Measurements from ENCODE around the gene OGT. TPM values are rescaled to one million over a fixed set of nuclear protein-coding genes. Genes with fewer than 3 reads are reported as not detected.

OGT gene
- total and polyA plus RNA-seq, 10 of the 15 experiments (the other 5 are each of a cell fraction or from before 2014, with no cell fraction given) = 38.2 to 671 (median 107) TPM

DNA sequence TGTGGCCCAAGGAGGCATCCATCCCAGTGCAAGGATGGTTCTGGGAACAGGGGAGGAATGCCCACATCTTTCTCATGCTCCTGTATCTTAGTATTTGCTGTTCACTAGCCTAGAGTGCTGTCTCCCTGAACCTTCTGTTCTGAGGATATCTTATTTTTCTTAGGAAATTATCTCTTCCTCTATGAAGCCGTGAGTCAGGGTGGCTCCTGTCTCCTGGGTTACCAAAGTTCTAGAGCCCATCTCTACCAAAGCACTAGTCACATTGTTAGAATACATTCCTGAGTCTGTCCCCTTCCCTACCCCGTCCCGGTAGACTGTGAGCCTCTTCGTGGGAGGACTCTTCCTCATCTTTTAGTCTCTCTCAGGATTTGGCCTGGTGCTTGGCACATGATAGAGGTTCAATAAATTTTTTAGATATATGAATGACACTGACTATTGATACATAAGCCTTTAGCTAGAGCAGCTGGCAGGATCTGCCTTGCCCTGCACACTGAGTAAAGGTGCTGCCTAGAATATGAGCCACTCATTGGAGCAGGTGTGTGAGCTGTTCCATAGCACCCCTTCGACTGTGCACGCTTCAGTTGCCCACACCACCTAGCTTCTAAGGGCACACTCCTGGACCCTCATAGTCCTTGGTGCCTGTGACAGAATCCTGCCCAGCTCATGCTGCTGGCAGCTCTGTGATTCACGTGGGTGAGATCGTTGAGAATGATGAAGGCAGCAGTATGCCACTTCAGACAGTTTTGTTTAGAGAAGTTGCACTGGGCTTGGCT, 72.1 kb downstream of the OGT start:
- intact Hi-C loops (cut with micrococcal nuclease; ENCODE audit: unreplicated experiment) = no loop called here
- H3K9me3 ChIP-seq (replicated peaks; ENCODE audit: control insufficient read depth, insufficient read depth, low read length) = no peaks in the 10 kb centered on the region; the same call in 2 of the 3 replicates
- no peak overlapping the region for H3K9ac ChIP-seq (ENCODE audit: control insufficient read depth, insufficient read depth, low read length)
- BruUV-seq (replicated peaks) = no TSS peak
- no peaks in the 10 kb centered on the region for H4K20me1 ChIP-seq (ENCODE audit: control insufficient read depth, insufficient read depth)
- peaks cover 0 to 9% of the 10 kb centered on the region in 2 experiments; a peak in 3 of 4 replicates for H3K36me3 ChIP-seq (ENCODE audit: control insufficient read depth in 2 of 2, insufficient read depth in 2 of 2, low read length in 1 of 2)
- TF ChIP-seq SREBF1 (IDR thresholded peaks at IDR 0.05; ENCODE audit: low read length) (no peak), TCF7 (IDR thresholded peaks at IDR 0.05; ENCODE audit: borderline replicate concordance) (no peak), NFYA (IDR thresholded peaks at IDR 0.05; ENCODE audit: borderline replicate concordance, low read depth, low read length) (no peak), NRF1 (conservative IDR thresholded peaks at IDR 0.05; ENCODE audit: low read depth, low read length) (no peak), FOS (IDR thresholded peaks at IDR 0.05; ENCODE audit: borderline replicate concordance, extremely low read depth, insufficient read length) (no peak), SPI1 (IDR thresholded peaks at IDR 0.05; ENCODE audit: borderline replicate concordance, insufficient read depth, low read depth, low read length) (no peak), MEF2A (IDR thresholded peaks at IDR 0.05; ENCODE audit: insufficient read depth, low read depth, low read length) (no peak), SP1 (IDR thresholded peaks at IDR 0.05; ENCODE audit: low read depth, low read length) (no peak), ASH2L (IDR thresholded peaks at IDR 0.05; ENCODE audit: borderline replicate concordance, low read depth) (no peak), MYC (IDR thresholded peaks at IDR 0.05; ENCODE audit: insufficient read depth, insufficient read length, insufficient replicate concordance, low read length, severe bottlenecking) (no peak), PAX5 (IDR thresholded peaks at IDR 0.05; ENCODE audit: borderline replicate concordance, low read depth, low read length) (no peak), HDAC2 (IDR thresholded peaks at IDR 0.05) (no peak), MYB (IDR thresholded peaks at IDR 0.05; ENCODE audit: borderline replicate concordance, low read depth, low read length) (no peak)
- TF ChIP-seq, protein P1, sequence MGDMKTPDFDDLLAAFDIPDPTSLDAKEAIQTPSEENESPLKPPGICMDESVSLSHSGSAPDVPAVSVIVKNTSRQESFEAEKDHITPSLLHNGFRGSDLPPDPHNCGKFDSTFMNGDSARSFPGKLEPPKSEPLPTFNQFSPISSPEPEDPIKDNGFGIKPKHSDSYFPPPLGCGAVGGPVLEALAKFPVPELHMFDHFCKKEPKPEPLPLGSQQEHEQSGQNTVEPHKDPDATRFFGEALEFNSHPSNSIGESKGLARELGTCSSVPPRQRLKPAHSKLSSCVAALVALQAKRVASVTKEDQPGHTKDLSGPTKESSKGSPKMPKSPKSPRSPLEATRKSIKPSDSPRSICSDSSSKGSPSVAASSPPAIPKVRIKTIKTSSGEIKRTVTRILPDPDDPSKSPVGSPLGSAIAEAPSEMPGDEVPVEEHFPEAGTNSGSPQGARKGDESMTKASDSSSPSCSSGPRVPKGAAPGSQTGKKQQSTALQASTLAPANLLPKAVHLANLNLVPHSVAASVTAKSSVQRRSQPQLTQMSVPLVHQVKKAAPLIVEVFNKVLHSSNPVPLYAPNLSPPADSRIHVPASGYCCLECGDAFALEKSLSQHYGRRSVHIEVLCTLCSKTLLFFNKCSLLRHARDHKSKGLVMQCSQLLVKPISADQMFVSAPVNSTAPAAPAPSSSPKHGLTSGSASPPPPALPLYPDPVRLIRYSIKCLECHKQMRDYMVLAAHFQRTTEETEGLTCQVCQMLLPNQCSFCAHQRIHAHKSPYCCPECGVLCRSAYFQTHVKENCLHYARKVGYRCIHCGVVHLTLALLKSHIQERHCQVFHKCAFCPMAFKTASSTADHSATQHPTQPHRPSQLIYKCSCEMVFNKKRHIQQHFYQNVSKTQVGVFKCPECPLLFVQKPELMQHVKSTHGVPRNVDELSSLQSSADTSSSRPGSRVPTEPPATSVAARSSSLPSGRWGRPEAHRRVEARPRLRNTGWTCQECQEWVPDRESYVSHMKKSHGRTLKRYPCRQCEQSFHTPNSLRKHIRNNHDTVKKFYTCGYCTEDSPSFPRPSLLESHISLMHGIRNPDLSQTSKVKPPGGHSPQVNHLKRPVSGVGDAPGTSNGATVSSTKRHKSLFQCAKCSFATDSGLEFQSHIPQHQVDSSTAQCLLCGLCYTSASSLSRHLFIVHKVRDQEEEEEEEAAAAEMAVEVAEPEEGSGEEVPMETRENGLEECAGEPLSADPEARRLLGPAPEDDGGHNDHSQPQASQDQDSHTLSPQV (IDR thresholded peaks at IDR 0.05) = no peak
- TF ChIP-seq, protein P2, sequence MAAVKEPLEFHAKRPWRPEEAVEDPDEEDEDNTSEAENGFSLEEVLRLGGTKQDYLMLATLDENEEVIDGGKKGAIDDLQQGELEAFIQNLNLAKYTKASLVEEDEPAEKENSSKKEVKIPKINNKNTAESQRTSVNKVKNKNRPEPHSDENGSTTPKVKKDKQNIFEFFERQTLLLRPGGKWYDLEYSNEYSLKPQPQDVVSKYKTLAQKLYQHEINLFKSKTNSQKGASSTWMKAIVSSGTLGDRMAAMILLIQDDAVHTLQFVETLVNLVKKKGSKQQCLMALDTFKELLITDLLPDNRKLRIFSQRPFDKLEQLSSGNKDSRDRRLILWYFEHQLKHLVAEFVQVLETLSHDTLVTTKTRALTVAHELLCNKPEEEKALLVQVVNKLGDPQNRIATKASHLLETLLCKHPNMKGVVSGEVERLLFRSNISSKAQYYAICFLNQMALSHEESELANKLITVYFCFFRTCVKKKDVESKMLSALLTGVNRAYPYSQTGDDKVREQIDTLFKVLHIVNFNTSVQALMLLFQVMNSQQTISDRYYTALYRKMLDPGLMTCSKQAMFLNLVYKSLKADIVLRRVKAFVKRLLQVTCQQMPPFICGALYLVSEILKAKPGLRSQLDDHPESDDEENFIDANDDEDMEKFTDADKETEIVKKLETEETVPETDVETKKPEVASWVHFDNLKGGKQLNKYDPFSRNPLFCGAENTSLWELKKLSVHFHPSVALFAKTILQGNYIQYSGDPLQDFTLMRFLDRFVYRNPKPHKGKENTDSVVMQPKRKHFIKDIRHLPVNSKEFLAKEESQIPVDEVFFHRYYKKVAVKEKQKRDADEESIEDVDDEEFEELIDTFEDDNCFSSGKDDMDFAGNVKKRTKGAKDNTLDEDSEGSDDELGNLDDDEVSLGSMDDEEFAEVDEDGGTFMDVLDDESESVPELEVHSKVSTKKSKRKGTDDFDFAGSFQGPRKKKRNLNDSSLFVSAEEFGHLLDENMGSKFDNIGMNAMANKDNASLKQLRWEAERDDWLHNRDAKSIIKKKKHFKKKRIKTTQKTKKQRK (IDR thresholded peaks at IDR 0.05; ENCODE audit: low read depth, low read length) = no peak
- SMC1A ChIA-PET (ENCODE audit: uncharacterized antibody, unreplicated experiment) = no interaction called here
- CTCF ChIA-PET = no interaction called here
- H3K4me1 ChIP-seq (ENCODE audit: control insufficient read depth, insufficient read depth, low read length) = no peaks in the 10 kb centered on the region
- in situ Hi-C loops (cut with MboI) = no loop called here
- H2AFZ ChIP-seq (ENCODE audit: control insufficient read depth, low read depth, low read length) = no peak overlapping the region
- DNase-seq (ENCODE audit: low read depth, low spot score) (no peak), FAIRE-seq (no peak), ATAC-seq (no peak)
- 64% methylated on average over 8 of the region's 8 CpGs for whole genome bisulfite sequencing (ENCODE audit: insufficient coverage, insufficient replicate concordance, low lambda C conversion rate, missing lambda C conversion rate)
- no peak overlapping the region for H3K27ac ChIP-seq (ENCODE audit: control insufficient read depth, insufficient read depth)
- H3K4me2 ChIP-seq (ENCODE audit: control insufficient read depth, insufficient read depth) = no peak overlapping the region
- POLR2A ChIA-PET = no interaction called here
- H3K79me2 ChIP-seq (ENCODE audit: control insufficient read depth, insufficient read depth, low read length) = no peaks in the 10 kb centered on the region
- H3K27me3 ChIP-seq (replicated peaks in 1 of 2; ENCODE audit: control insufficient read depth in 2 of 2, insufficient read depth in 2 of 2, low read length in 1 of 2) = no peaks in the 10 kb centered on the region; a peak in 1 of 4 replicates
- RAD21 ChIA-PET (ENCODE audit: unreplicated experiment) = no interaction called here
- H3K4me3 ChIP-seq = no peak overlapping the region

Data from GM12878 (cell line).